ENCODE measurements around the gene SLC25A22. TPM values are rescaled to one million over a fixed set of nuclear protein-coding genes. Genes with fewer than 3 reads are reported as not detected.

The SLC25A22 gene
- polyA plus RNA-seq, 2 of the 4 experiments (the other 2 are of a cell fraction) = 13.5 to 18.7 TPM

DNA sequence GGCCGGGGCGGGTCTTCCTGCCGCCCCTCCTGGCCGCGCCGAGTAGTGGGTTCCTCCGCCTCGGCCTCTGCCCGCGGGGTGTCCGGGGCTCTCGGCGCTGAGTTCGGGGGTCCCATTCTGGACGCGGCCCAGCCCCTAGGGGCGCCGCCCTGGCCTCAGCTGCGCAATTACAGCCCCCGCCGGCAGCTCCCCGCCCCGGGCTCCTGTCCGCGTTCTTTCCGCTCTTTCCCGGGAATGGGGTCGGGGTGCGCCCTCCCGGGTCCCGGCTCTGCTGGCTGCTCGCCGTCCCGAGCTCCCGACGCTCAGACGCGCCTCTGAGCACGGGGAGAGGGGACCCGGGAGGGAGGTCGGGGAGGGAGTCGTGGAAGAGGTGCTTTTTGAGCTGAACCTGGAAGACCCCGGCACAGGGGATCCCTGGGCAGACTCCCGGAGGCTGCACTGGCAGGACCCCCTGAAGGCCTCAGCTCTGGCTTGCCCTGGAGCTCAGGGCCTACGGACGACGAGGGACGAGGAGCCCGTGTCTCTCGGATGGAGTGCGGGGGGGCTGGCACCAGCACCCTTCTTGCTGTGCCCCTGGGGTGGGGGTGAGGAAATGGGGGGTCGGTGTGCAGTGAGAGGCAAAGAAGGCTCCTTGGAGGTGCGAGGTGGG lies 45.1 kb upstream of the SLC25A22 start:
- FAIRE-seq = no peak

DNA sequence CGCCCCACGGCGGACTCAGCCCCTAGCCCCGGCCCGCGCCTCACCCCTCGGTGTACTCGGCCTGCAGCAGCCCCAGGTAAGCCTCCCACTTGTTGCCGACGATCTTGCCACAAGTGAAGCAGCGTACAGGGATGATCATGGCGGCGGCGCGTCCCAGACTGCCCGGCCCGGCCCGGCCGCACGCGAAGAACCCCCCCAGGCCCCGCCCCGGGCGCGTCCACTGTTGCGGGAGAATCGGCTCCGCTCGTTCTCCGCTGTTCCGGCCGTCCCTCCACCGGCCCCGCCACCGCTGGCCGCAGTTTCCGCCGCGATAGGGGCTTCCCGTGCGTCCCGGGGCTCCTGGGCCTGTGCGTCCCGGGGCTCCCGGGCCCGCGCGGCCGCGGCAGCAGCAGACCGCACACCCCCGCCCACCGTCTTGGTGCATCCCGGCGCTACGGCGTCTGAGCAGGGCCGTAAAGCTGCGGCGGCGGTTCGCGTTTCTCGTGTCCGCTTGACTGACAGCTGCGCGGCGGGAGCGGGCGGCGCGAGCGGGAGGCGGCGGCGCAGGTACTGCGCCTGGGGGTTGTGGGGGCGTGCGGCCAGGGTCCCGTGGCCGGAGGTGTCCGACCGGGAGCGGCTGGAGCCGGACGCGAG lies 44.4 kb upstream of the SLC25A22 start, which contains the start of the genes POLR2L and TSPAN4:
Gene POLR2L, minus strand, starts transcription at position 160 of the 633 bp plus-strand sequence. Its CDS starts 21 bp downstream, at position 139.
Gene TSPAN4, plus strand, starts transcription at position 483 of the 633 bp plus-strand sequence. CDS start 7,453 bp downstream, outside the sequence.
- DNase-seq (ENCODE audit: low read depth in 1 of 2, low spot score in 1 of 2) = peak in 1 of 2 experiments; percentile 94
- WGBS (ENCODE audit: missing lambda C conversion rate) = under 1% methylated on average over 19 of the region's 87 CpGs
- POLR2A ChIA-PET = interaction anchor here (0.7 to 3.9 kb wide), 5 partner anchors 9 to 33 kb away, joined by 3 to 47 read pairs (median 7); partner anchors contain the start of genes CD151, PNPLA2 and RPLP2
- H3K4me2 ChIP-seq = peak within 1 kb of the TSS; percentile 92
- CTCF ChIA-PET = interaction anchor here (1.0 to 1.5 kb wide), 2 partner anchors 12 to 209 kb away, joined by 4 to 6 read pairs; no protein-coding TSS in a partner anchor
- H3K4me3 ChIP-seq = peak within 1 kb of the TSS; percentile 100
- peaks cover 63% of the 10 kb centered on the region for H3K4me1 ChIP-seq
- peak within 1 kb of the TSS; percentile 99 for H3K27ac ChIP-seq
- H3K9me3 ChIP-seq = no peaks in the 10 kb centered on the region
- no peak for FAIRE-seq
- ATAC-seq = peak; percentile 0 to 1; a peak in 1 of 6 replicates
- TF ChIP-seq TFCP2L1 (CRISPR knock-in tag; IDR thresholded peaks at IDR 0.05) = no peak
- TF ChIP-seq, protein P1, sequence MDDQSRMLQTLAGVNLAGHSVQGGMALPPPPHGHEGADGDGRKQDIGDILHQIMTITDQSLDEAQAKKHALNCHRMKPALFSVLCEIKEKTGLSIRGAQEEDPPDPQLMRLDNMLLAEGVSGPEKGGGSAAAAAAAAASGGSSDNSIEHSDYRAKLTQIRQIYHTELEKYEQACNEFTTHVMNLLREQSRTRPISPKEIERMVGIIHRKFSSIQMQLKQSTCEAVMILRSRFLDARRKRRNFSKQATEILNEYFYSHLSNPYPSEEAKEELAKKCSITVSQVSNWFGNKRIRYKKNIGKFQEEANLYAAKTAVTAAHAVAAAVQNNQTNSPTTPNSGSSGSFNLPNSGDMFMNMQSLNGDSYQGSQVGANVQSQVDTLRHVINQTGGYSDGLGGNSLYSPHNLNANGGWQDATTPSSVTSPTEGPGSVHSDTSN (IDR thresholded peaks at IDR 0.05) = peak; percentile 94
- TF ChIP-seq CHD2 (IDR thresholded peaks at IDR 0.05; ENCODE audit: low read length, partially characterized antibody) = no peak
- TF ChIP-seq BHLHE40 (IDR thresholded peaks at IDR 0.05; ENCODE audit: low read depth, low read length) = peak; percentile 45
- no peak for TF ChIP-seq SMC3 (IDR thresholded peaks at IDR 0.05)
- TF ChIP-seq NFE2L2 (conservative IDR thresholded peaks at IDR 0.05; ENCODE audit: low read length) = no peak
- TF ChIP-seq JUNB (IDR thresholded peaks at IDR 0.05) = no peak
- TF ChIP-seq POLR2A (IDR thresholded peaks at IDR 0.05; ENCODE audit: low read length) = peak; percentile 98
- TF ChIP-seq, protein P2, sequence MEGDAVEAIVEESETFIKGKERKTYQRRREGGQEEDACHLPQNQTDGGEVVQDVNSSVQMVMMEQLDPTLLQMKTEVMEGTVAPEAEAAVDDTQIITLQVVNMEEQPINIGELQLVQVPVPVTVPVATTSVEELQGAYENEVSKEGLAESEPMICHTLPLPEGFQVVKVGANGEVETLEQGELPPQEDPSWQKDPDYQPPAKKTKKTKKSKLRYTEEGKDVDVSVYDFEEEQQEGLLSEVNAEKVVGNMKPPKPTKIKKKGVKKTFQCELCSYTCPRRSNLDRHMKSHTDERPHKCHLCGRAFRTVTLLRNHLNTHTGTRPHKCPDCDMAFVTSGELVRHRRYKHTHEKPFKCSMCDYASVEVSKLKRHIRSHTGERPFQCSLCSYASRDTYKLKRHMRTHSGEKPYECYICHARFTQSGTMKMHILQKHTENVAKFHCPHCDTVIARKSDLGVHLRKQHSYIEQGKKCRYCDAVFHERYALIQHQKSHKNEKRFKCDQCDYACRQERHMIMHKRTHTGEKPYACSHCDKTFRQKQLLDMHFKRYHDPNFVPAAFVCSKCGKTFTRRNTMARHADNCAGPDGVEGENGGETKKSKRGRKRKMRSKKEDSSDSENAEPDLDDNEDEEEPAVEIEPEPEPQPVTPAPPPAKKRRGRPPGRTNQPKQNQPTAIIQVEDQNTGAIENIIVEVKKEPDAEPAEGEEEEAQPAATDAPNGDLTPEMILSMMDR (IDR thresholded peaks at IDR 0.05) = no peak
- TF ChIP-seq JUN (IDR thresholded peaks at IDR 0.05) = peak; percentile 88 to 99; a peak in 4 of 5 replicates
- peak; percentile 98 for TF ChIP-seq POLR2AphosphoS2 (conservative IDR thresholded peaks at IDR 0.05; ENCODE audit: low read length)
- TF ChIP-seq RAD21 (conservative IDR thresholded peaks at IDR 0.05 in 1 of 2, IDR thresholded peaks at IDR 0.05 in 1 of 2) = no peak; a peak in 1 of 5 replicates
- TF ChIP-seq, protein P3, sequence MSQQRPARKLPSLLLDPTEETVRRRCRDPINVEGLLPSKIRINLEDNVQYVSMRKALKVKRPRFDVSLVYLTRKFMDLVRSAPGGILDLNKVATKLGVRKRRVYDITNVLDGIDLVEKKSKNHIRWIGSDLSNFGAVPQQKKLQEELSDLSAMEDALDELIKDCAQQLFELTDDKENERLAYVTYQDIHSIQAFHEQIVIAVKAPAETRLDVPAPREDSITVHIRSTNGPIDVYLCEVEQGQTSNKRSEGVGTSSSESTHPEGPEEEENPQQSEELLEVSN (IDR thresholded peaks at IDR 0.05; ENCODE audit: borderline replicate concordance, low read depth) = no peak
- TF ChIP-seq, protein P4, sequence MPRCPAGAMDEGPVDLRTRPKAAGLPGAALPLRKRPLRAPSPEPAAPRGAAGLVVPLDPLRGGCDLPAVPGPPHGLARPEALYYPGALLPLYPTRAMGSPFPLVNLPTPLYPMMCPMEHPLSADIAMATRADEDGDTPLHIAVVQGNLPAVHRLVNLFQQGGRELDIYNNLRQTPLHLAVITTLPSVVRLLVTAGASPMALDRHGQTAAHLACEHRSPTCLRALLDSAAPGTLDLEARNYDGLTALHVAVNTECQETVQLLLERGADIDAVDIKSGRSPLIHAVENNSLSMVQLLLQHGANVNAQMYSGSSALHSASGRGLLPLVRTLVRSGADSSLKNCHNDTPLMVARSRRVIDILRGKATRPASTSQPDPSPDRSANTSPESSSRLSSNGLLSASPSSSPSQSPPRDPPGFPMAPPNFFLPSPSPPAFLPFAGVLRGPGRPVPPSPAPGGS (IDR thresholded peaks at IDR 0.05) = peak; percentile 93
- TF ChIP-seq GATA3 (IDR thresholded peaks at IDR 0.05; ENCODE audit: borderline replicate concordance) = peak; percentile 84
- peak; percentile 91 for TF ChIP-seq MAX (IDR thresholded peaks at IDR 0.05)
- no peak for TF ChIP-seq ZSCAN20 (CRISPR knock-in tag; IDR thresholded peaks at IDR 0.05)
- peak in 1 of 2 experiments; percentile 33; a peak in 1 of 5 replicates for TF ChIP-seq EP300 (IDR thresholded peaks at IDR 0.05)
- peak; percentile 90; the same call in 1 of the 2 replicates for TF ChIP-seq PHF8 (IDR thresholded peaks at IDR 0.05; ENCODE audit: borderline replicate concordance, low read depth)
- no peak for TF ChIP-seq RNF2 (IDR thresholded peaks at IDR 0.05; ENCODE audit: borderline replicate concordance, low read depth)

More for the DNA sequence above, 45.1 kb upstream of the SLC25A22 start:
- peak overlapping the region; percentile 100 for H3K4me3 ChIP-seq
- CTCF ChIA-PET = interaction anchor here (0.6 to 1.5 kb wide), 4 partner anchors 11 to 269 kb away, joined by 3 to 6 read pairs (median 4); no protein-coding TSS in a partner anchor
- H3K9me3 ChIP-seq = no peaks in the 10 kb centered on the region
- POLR2A ChIA-PET = interaction anchor here (0.7 to 3.9 kb wide), 5 partner anchors 10 to 34 kb away, joined by 3 to 47 read pairs (median 7); partner anchors contain the start of genes CD151, PNPLA2 and RPLP2
- H3K4me1 ChIP-seq = peaks cover 63% of the 10 kb centered on the region
- ATAC-seq (no peak), DNase-seq (ENCODE audit: low read depth in 1 of 2, low spot score in 1 of 2) (no peak)
- 7% methylated on average over 3 of the region's 53 CpGs for WGBS (ENCODE audit: missing lambda C conversion rate)
- no peak for TF ChIP-seq RNF2 (IDR thresholded peaks at IDR 0.05; ENCODE audit: borderline replicate concordance, low read depth)
- no peak for TF ChIP-seq ATOH8 (CRISPR knock-in tag; IDR thresholded peaks at IDR 0.05; ENCODE audit: low read depth)
- TF ChIP-seq TFCP2L1 (CRISPR knock-in tag; IDR thresholded peaks at IDR 0.05) = peak; percentile 40; the same call in 1 of the 2 replicates
- no peak for TF ChIP-seq TP53 (CRISPR knock-in tag; IDR thresholded peaks at IDR 0.05)
- TF ChIP-seq PHF8 (IDR thresholded peaks at IDR 0.05; ENCODE audit: borderline replicate concordance, low read depth) = 0 out of 2 replicates have a peak, but pooled peaks have one; percentile 12
- peak overlapping the region; percentile 92 for H3K4me2 ChIP-seq
- peak overlapping the region; percentile 99 for H3K27ac ChIP-seq

All from A549 (cell line).